NT2/D1 (cell line): ENCODE results near the gene UAP1.

Experiments
- YY1 ChIP-seq: IDR thresholded peaks from 2 replicates; pipeline ENCODE4 v1.6.1; 2011; ENCODE audit not compliant: insufficient read length, insufficient read depth
- ZNF274 ChIP-seq: IDR thresholded peaks from 2 replicates; pipeline ENCODE4 v1.6.1; 2011; ENCODE audit warnings: mild to moderate bottlenecking, low read depth, low read length

- TF ChIP-seq YY1: no peak
- no peak for TF ChIP-seq ZNF274
Observed at GRCh38 chr1:162580308-162580707, 18.8 kb downstream of the UAP1 start.
